Lower leg skin (tissue), 3 donors: ENCODE data around the gene SPRR2E.

Experiments
- CTCF ChIP-seq, 3 donors: fragments of 450-650 bp; IDR thresholded peaks; one replicate each; pipeline ENCODE4 v1.5.1; 2016; ENCODE audit warnings: antibody characterized with exemption in 3 of 3, mild to moderate bottlenecking in 3 of 3, moderate library complexity in 2 of 3
- POLR2A ChIP-seq, 2 donors: fragments of 450-650 bp; IDR thresholded peaks; one replicate each; pipeline ENCODE4 v1.6.1; 2016 to 2017; ENCODE audit warnings: antibody characterized with exemption in 2 of 2, mild to moderate bottlenecking in 1 of 2, moderate library complexity in 1 of 2

- TF ChIP-seq CTCF (IDR thresholded peaks at IDR 0.05) (no peak), POLR2A (IDR thresholded peaks at IDR 0.05) (no peak)
Observed at GRCh38 chr1:153119491-153119971, 25.2 kb upstream of the SPRR2E start.
